HTR-8/SVneo (cell line): ENCODE results near the gene PPP1R9A.
A peak's percentile ranks its signal among the peaks of the same experiment; 100 is the strongest.

ENCODE experiments used
- DNase-seq: peaks from one replicate; pipeline ENCODE4 v3.0.0; 2011; ENCODE audit warnings: low spot score, mixed read lengths; ENCODE audit not compliant: insufficient read length
- FAIRE-seq: peaks from 2 replicates; lab custom pipeline; 2011; peaks lifted over from hg19 to GRCh38; lab: Jason Lieb, UNC

The PPP1R9A gene

GRCh38 chr7:94907026-94907810, at the start of gene PPP1R9A:
TSS of gene PPP1R9A (plus strand) at chr7:94907594. CDS start at chr7:94910114, 2,520 bp downstream.
- FAIRE-seq, result no peak
- DNase-seq, result peak; percentile 7

DNA sequence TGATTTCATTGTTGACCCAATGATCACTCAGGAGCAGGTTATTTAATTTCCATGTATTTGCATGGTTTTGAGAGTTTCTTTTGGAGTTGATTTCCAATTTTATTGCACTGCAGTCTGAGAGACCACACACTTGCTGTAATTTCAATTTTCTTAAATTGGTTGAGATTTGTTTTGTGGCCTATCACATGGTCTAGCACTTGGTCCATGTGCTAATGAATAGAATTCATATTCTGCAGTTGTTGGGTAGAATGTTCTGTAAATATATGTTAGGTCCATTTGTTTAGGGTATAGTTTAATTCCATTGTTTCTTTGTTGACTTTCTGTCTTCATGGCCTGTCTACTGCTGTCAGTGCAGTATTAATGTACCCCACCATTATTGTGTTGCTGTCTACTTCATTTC, 36.3 kb upstream of the PPP1R9A start:
- no peak for DNase-seq
- FAIRE-seq, result no peak

GRCh38 chr7:94873239-94873638, 34.2 kb upstream of the PPP1R9A start:
- FAIRE-seq (no peak), DNase-seq (no peak)

- DNase-seq (no peak), FAIRE-seq (no peak)
These were observed 33.2 kb upstream of the PPP1R9A start for GRCh38 chr7:94874036-94874785.

DNA sequence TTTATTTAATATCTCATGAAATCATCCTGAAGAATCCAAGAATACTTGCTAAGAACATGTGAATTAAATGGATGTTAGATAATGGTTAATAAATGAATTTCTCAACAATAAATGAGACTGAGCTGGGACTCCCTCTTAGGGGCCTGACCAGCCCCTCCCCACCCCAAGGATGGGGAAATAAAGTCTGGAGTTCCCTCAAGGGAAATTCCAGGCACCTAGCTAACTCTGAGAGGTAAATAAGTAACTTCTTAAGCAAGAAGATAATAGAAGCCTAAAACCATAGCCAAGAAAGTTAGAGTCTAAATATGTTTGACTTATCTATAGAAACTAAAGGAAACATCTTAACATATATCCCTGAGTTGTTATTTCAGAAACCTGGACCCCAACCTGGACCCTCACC, 32.2 kb upstream of the PPP1R9A start:
- DNase-seq, result no peak
- no peak for FAIRE-seq

DNA sequence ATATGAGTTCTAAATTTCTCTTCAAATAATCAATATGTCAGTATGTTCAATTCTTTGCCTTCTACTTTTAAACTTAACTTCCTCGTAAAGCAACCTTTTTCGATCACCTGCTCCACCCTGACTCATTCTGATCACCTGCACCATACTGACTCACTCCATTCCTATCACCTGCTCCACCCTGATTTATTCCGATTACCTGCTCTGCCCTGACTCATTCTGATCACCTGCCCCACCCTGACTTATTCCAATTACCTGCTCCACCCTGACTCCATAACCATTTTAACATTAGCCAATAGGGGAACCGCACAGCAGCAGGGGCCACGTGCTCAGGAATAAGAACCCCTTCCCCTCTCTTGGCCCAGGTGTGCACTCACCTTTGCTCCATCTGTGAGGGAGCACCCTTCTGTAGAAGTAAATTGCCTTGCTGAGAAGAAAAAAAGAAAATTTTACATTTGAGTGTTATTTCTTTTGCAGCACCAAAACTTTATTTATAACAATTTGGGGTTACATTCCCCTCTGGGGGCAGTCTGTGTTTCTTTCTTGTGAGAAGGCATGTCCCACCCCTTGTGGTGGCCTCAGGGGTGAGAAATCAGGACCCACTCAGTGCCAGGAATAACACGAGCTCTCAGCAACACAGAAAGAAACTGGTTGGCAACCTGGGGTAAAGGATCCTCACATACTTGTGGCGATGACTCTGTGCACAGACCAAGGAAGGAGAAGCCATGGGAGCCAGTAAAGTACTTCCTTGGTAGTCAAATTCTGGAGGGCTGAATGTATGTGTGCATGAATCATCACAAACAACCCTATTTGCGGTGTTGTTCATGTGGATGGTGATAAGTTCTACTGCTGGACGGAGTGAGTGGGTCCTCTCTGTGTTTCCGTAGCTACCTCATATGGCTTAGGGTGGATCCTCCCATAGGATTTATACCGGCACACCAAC, 29.4 kb upstream of the PPP1R9A start:
- FAIRE-seq, result no peak
- no peak for DNase-seq

DNA sequence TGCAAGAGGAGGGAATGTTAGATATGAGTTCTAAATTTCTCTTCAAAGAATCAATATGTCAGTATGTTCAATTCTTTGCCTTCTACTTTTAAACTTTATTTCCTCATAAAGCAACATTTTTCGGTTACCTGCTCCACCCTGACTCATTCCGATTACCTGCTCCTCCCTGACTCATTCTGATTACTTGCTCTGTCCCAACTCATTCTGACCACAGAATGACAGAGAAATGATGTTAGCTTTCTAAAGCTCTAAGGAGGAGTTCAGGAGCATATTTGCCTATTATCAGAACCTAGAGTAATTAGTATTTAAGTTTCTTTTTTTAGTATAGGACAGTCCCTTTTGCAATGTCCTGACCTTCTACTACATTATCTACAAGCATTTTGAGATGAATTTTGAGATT, 24.5 kb upstream of the PPP1R9A start:
- FAIRE-seq (no peak), DNase-seq (no peak)

DNA sequence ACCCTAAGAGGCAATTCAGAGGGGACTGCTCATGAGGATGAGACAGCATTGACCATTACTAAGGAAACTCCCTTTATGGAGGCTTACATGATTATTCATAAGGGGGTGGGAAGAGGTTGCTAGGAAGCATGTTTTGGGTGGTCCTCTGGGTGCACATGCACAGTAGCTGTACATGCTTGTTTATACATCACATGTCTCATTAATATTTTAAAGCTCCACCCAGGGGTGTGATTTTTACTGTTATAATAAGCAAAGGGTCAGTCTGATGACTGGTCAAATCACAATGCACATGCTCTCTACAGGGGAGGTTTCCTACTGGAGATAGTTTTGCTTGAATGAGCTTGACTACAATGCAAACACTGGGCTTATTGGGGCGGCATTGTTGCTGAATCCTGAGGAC, 23.8 kb upstream of the PPP1R9A start:
- no peak for DNase-seq
- FAIRE-seq, result no peak

GRCh38 chr7:94888551-94888950, 18.8 kb upstream of the PPP1R9A start:
- DNase-seq (no peak), FAIRE-seq (no peak)

- DNase-seq, result no peak
- FAIRE-seq, result no peak
These were observed 18.3 kb upstream of the PPP1R9A start for GRCh38 chr7:94888995-94889523.

GRCh38 chr7:94890216-94890615, 17.2 kb upstream of the PPP1R9A start:
- FAIRE-seq (no peak), DNase-seq (no peak)

DNA sequence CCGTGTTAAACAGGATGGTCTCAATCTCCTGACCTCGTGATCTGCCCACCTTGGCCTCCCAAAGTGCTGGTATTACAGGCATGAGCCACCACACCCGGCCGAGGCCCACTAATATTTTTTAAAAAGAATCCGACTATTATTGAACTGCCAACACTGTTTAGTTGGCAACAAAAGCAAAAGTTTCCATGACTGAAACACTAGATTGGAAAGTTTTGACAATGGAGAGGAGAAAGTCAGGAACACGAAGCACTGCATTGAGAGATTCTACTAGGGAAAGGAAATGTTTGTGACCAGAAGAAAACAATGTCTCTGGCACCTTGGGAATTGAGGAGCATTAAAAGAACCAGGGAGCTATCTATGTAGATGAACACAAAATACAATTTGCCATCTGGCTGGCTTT, 13.7 kb upstream of the PPP1R9A start:
- DNase-seq, result no peak
- FAIRE-seq, result no peak

DNA sequence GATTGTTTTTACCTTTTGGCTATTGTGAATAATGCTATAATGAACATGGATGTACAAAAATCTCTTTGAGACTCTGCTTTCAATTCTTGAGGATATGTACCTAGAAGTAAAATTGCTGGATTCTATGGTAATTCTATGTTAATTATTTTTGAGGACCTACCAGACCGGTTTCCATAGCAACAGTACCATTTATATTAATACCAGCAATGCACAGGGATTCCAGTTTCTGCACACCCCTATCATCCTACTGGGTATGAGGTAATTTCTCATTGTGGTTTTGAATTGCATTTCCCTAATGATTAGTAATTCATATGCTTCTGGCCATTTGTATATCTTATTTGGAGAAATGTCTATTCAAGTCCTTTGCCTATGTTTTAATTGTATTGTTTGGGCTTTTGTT, 9.9 kb upstream of the PPP1R9A start:
- DNase-seq (no peak), FAIRE-seq (no peak)

GRCh38 chr7:94898340-94898739, 9.1 kb upstream of the PPP1R9A start:
- DNase-seq (no peak), FAIRE-seq (no peak)

DNA sequence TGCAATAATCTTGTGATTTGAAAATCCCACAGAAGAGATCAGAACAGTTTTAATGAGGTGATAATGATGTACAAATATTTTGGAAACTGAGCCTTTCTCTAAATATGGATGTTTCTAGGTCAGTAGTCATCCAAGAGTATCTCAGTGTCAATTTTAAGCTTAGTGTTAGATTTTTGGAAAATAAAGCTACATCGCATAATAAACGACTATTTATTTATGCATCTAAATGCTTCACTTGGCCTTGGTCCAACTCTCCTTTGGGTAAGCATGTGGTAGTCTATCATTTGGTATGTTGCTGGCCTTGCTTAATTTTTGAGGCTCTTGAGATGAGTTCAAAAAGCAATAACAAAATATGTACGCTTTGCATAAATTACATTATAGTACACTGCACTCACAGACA, 5.4 kb upstream of the PPP1R9A start:
- FAIRE-seq (no peak), DNase-seq (no peak)

GRCh38 chr7:94903971-94904370, 3.4 kb upstream of the PPP1R9A start:
- FAIRE-seq, result no peak
- no peak for DNase-seq

DNA sequence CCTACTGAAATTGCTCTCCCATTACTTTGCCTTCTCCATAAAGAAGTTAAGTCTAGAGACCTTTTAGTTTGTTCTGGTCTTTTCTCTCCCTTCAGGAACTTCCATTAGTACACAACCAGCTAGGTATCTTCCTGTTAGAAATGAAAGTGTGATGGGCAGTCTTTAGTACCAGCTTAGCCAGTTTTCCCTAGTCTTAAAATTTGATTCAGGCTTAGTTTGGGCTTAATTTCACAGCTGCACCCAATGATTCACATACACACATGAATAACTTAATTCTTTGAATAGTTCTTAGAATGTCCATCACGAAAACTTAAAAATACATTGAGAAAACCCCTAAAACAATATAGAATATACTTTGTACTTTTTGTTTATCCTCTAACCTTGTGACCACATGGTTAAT, 2.4 kb upstream of the PPP1R9A start:
- DNase-seq, result no peak
- no peak for FAIRE-seq

- no peak for FAIRE-seq
- no peak for DNase-seq
These were observed 1.1 kb upstream of the PPP1R9A start for GRCh38 chr7:94906065-94906851.

DNA sequence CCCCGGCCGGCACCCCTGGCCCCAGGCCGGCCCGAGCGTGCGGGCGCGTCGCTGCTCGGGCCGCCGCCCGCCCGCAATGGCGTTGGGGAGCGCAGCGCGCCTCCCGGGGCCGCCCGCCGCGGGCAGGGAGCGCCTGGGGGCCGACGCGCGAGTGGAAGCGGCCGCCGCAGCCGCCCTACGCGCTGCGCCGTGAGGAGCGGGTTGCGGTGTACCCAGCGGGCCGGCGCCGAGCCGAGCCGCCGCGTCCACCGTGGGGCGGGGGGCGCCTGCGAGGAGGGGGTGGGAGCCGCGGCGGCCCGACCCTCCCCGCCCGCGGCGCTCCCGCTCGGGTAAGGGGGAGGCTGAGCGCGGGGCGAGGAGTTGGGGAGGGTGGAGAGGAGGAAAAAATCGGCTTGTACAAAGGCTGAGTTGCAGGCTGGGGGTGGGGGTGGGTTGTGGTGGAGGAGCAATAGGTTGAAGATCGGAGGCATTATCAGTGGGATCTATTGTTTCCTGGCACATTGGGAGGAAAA, 473 bp downstream of the PPP1R9A start:
- DNase-seq, result peak; percentile 4
- FAIRE-seq, result no peak
